Embryonic facial prominence (tissue), 1 donor: ENCODE measurements around the gene STAT6.
"Not testable (repeated sequence)": the region's sequence is repeated elsewhere in the genome, so short reads cannot be mapped to it uniquely, and the experiment has no call there.

Source experiments
- DNase-seq: peaks from one replicate; pipeline ENCODE4 v3.0.0-alpha.2; 2016; ENCODE audit errors: extremely low spot score

The STAT6 gene

GRCh38 chr12:57088354-57089270, 22.6 kb downstream of the STAT6 start, which contains the start of gene NAB2:
Gene NAB2 (plus strand): TSS chr12:57089114. CDS start chr12:57089272, 158 bp downstream.
- DNase-seq, result peak; percentile 90

- peak; percentile 98 for DNase-seq
Measured at GRCh38 chr12:57087691-57088353, 23.3 kb downstream of the STAT6 start.

GRCh38 chr12:57087010-57087690, 24.0 kb downstream of the STAT6 start:
- DNase-seq, result peak; percentile 89

GRCh38 chr12:57086493-57087009, 24.6 kb downstream of the STAT6 start:
- DNase-seq, result peak; percentile 85

- peak; percentile 68 for DNase-seq
Measured at GRCh38 chr12:57085999-57086492, 25.1 kb downstream of the STAT6 start.

- no peak for DNase-seq
Measured at GRCh38 chr12:57080855-57081254, 30.3 kb downstream of the STAT6 start.

GRCh38 chr12:57079821-57080220, 31.3 kb downstream of the STAT6 start:
- DNase-seq, result no peak

- peak; percentile 100 for DNase-seq
Measured at GRCh38 chr12:57078519-57079404, 32.4 kb downstream of the STAT6 start, which contains the start of gene NEMP1. Gene NEMP1 (minus strand): TSS chr12:57078791. CDS start chr12:57078745, 46 bp downstream.

- DNase-seq, result not testable (repeated sequence)
Measured at GRCh38 chr12:57073566-57074450, 37.4 kb downstream of the STAT6 start.

GRCh38 chr12:57072661-57073060, 38.5 kb downstream of the STAT6 start:
- DNase-seq, result no peak

- peak; percentile 72 for DNase-seq
Measured at GRCh38 chr12:57069523-57069922, 41.6 kb downstream of the STAT6 start.

GRCh38 chr12:57066245-57066644, 44.9 kb downstream of the STAT6 start:
- no peak for DNase-seq

GRCh38 chr12:57063991-57064685, 47.0 kb downstream of the STAT6 start:
- no peak for DNase-seq

GRCh38 chr12:57058454-57058853, 52.7 kb downstream of the STAT6 start:
- DNase-seq, result no peak

- no peak for DNase-seq
Measured at GRCh38 chr12:57057067-57057751, 54.0 kb downstream of the STAT6 start.

- DNase-seq, result no peak
Measured at GRCh38 chr12:57055824-57056223, 55.3 kb downstream of the STAT6 start.

GRCh38 chr12:57053901-57054300, 57.3 kb downstream of the STAT6 start:
- not testable (repeated sequence) for DNase-seq

GRCh38 chr12:57053146-57053545, 58.0 kb downstream of the STAT6 start:
- not testable (repeated sequence) for DNase-seq
